Mammary epithelial cell (primary cell): Measurements from ENCODE around the gene FASN.

Experiments used
- EZH2 ChIP-seq: IDR thresholded peaks from 2 replicates; pipeline ENCODE4 v1.6.1; 2012; ENCODE audit warnings: low read length, inconsistent platforms, borderline replicate concordance
- TF ChIP-seq, protein P1 (sequence below), 2 donors: IDR thresholded peaks in 1 of 2; conservative IDR thresholded peaks in 1 of 2; 2 replicates each; pipeline ENCODE4 v1.5.1; 2011 to 2012; ENCODE audit warnings: inconsistent platforms in 2 of 2, low read length in 2 of 2, mild to moderate bottlenecking in 2 of 2, control low read depth in 1 of 2, low read depth in 1 of 2; ENCODE audit not compliant: insufficient read depth in 1 of 2; ENCODE audit errors: extremely low read depth in 1 of 2

DNA sequence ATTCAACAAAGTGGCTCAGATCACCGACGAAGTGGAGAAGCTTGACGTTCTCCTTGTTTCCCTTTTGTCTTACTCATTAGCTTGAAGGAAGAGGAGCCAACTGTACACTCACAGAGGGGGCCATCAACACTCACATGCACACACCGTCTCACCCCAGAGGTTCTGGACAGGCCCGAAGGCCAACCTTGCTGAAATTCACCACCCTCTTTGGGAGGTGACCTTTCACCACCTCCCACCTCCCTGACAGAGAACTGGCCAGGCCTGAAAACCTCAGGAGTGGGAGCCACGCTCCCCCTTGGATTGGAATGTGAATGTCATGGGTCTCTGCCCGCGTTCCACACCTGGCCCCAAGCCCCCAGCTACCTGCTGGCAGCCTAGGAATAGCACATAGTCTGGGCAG is 62.5 kb downstream of the FASN start:
- TF ChIP-seq, protein P1, sequence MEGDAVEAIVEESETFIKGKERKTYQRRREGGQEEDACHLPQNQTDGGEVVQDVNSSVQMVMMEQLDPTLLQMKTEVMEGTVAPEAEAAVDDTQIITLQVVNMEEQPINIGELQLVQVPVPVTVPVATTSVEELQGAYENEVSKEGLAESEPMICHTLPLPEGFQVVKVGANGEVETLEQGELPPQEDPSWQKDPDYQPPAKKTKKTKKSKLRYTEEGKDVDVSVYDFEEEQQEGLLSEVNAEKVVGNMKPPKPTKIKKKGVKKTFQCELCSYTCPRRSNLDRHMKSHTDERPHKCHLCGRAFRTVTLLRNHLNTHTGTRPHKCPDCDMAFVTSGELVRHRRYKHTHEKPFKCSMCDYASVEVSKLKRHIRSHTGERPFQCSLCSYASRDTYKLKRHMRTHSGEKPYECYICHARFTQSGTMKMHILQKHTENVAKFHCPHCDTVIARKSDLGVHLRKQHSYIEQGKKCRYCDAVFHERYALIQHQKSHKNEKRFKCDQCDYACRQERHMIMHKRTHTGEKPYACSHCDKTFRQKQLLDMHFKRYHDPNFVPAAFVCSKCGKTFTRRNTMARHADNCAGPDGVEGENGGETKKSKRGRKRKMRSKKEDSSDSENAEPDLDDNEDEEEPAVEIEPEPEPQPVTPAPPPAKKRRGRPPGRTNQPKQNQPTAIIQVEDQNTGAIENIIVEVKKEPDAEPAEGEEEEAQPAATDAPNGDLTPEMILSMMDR (conservative IDR thresholded peaks at IDR 0.05 in 1 of 2, IDR thresholded peaks at IDR 0.05 in 1 of 2; ENCODE audit: extremely low read depth in 1 of 2, insufficient read depth in 1 of 2, low read depth in 1 of 2, low read length in 2 of 2): no peak
- no peak for TF ChIP-seq EZH2
